ENCODE data around the gene IL17RB. TPM values are rescaled to one million over a fixed set of nuclear protein-coding genes. Genes with fewer than 3 reads are reported as not detected.

The IL17RB gene
- total RNA-seq, 4 donors from 2014 or later = 0.52 to 0.83 (median 0.63) TPM; not detected in 1

DNA sequence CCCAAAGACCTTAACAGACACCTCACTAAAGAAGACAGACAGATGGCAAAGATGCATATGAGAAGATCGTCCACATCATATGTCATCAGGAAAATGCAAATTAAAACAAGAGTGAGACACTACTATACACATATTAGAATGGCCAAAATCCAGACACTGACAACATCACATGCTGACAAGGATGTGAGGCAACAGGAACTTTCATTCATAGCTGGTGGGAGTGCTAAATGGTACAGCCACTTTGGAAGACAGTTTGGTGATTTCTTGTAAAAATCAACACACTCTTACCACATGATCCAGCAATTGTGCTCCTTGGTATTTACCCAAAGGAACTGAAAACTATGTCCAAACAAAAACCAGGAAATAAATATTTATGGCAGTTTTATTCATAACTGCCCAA lies 17.8 kb upstream of the IL17RB start:
- 91% methylated on average over 1 of the region's 1 CpG for WGBS
- no peaks in the 10 kb centered on the region for H3K4me1 ChIP-seq
- no peak overlapping the region for H3K27ac ChIP-seq (replicated peaks in 1 of 4)
- intact Hi-C loops (cut with DNase I) = no loop called here
- no peak overlapping the region for H3K4me3 ChIP-seq
- no peaks in the 10 kb centered on the region for H3K9me3 ChIP-seq
- H3K27me3 ChIP-seq = no peaks in the 10 kb centered on the region
- peaks cover 0 to under 1% (median 0%) of the 10 kb centered on the region in 4 donors for H3K36me3 ChIP-seq
- DNase-seq (ENCODE audit: extremely low spot score) = no peak
- no peak for TF ChIP-seq POLR2AphosphoS5 (IDR thresholded peaks at IDR 0.05)
- no peak for TF ChIP-seq POLR2A (IDR thresholded peaks at IDR 0.05; ENCODE audit: low read depth)
- TF ChIP-seq, protein P1, sequence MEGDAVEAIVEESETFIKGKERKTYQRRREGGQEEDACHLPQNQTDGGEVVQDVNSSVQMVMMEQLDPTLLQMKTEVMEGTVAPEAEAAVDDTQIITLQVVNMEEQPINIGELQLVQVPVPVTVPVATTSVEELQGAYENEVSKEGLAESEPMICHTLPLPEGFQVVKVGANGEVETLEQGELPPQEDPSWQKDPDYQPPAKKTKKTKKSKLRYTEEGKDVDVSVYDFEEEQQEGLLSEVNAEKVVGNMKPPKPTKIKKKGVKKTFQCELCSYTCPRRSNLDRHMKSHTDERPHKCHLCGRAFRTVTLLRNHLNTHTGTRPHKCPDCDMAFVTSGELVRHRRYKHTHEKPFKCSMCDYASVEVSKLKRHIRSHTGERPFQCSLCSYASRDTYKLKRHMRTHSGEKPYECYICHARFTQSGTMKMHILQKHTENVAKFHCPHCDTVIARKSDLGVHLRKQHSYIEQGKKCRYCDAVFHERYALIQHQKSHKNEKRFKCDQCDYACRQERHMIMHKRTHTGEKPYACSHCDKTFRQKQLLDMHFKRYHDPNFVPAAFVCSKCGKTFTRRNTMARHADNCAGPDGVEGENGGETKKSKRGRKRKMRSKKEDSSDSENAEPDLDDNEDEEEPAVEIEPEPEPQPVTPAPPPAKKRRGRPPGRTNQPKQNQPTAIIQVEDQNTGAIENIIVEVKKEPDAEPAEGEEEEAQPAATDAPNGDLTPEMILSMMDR (IDR thresholded peaks at IDR 0.05) = no peak

DNA sequence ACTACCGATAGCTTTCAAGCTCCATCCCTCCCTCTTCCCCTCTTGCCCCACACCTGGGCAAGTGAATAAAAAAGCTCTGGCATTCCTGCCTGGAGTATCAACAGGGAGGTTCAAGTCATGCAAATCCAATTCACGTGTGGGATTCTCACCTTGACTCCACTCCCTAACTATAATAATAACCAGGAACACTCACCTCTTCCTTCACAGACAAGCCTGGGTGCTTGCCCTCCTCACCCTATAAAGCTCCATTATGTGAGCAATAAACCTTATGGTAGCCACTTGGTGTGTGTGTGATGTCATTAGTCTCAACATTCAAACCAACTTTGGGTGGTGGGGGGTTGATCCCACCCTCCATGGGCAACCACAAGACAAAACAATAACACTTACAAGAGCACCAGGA lies 16.8 kb upstream of the IL17RB start:
- TF ChIP-seq POLR2AphosphoS5 (IDR thresholded peaks at IDR 0.05) = no peak
- TF ChIP-seq POLR2A (IDR thresholded peaks at IDR 0.05; ENCODE audit: low read depth) = no peak
- no peak for TF ChIP-seq EP300 (IDR thresholded peaks at IDR 0.05)
- TF ChIP-seq, protein P1 (IDR thresholded peaks at IDR 0.05) = no peak
- WGBS = 84% methylated on average over 2 of the region's 2 CpGs
- no peaks in the 10 kb centered on the region for H3K4me1 ChIP-seq
- no peak overlapping the region for H3K4me3 ChIP-seq
- no peak for DNase-seq (ENCODE audit: extremely low spot score)
- intact Hi-C loops (cut with DNase I) = no loop called here
- H3K9me3 ChIP-seq = no peaks in the 10 kb centered on the region
- H3K27ac ChIP-seq (replicated peaks in 1 of 4) = no peak overlapping the region
- H3K36me3 ChIP-seq = no peaks in the 10 kb centered on the region
- no peaks in the 10 kb centered on the region for H3K27me3 ChIP-seq

DNA sequence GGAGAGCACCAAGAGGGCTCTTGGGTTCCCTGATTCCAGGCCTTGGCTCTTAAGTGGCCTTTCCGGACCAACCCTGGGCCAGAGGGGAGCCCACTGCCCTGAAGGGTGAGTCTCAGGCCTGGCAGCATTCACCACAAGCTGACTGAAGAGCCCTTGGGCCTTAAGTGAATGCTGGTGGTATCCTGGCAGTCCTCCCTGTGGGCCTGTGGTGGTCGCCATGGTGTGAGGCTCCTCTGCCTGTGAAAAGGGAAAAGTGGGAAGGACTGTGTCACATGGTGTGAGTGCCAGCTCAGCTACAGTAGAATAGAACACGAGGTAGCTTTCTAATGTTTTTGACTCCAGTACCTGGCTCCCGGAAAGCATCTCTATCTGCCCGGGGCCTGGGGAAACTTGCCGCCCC lies 15.4 kb upstream of the IL17RB start:
- Histone ChIP-seq H3K27me3 (no peaks in the 10 kb centered on the region), H3K4me3 (no peak overlapping the region), H3K4me1 (no peaks in the 10 kb centered on the region), H3K36me3 (no peaks in the 10 kb centered on the region), H3K27ac (replicated peaks in 1 of 4) (no peak overlapping the region), H3K9me3 (no peaks in the 10 kb centered on the region)
- intact Hi-C loops (cut with DNase I) = no loop called here
- whole genome bisulfite sequencing = 94% methylated on average over 5 of the region's 6 CpGs
- DNase-seq (ENCODE audit: extremely low spot score) = no peak
- TF ChIP-seq POLR2A (IDR thresholded peaks at IDR 0.05; ENCODE audit: low read depth) = no peak
- TF ChIP-seq, protein P1 (IDR thresholded peaks at IDR 0.05) = no peak

DNA sequence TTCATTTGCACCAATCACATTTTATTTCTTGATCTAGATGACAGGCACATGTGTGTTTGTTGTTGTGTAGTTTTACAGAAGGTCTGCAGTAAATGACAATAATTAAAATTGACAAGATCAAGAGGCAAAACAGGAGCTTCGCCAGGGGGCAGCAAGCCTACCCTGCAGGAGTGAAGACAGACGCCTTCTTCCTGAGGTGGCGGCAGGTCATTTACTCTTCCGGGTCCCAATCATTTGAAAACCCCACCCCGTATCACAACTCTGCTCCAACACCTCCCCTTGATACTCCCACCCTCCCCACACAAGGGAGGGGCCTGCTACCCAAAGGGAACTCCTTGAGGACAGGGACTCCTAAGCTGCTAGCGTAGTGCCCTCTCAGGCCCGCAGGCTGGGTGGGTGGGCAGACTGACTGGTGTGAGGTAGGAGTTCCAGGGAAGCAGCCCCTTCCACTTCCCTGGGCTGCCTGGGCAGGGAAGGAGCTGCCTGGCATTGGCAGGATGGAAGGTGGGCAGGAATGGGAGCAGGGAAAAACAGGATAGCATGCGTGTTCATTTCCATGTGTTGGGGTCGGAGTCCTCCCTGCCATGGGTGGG lies 13.2 kb upstream of the IL17RB start:
- no peaks in the 10 kb centered on the region for H3K9me3 ChIP-seq
- H3K27me3 ChIP-seq = peaks cover 0 to under 1% (median 0%) of the 10 kb centered on the region in 4 donors
- no peak for DNase-seq (ENCODE audit: extremely low spot score)
- TF ChIP-seq POLR2AphosphoS5 (IDR thresholded peaks at IDR 0.05) = no peak
- TF ChIP-seq POLR2A (IDR thresholded peaks at IDR 0.05; ENCODE audit: low read depth) = no peak
- TF ChIP-seq, protein P1 (IDR thresholded peaks at IDR 0.05) = no peak
- no peak for TF ChIP-seq EP300 (IDR thresholded peaks at IDR 0.05)
- H3K4me3 ChIP-seq = no peak overlapping the region
- no peak overlapping the region for H3K27ac ChIP-seq (replicated peaks in 1 of 4)
- intact Hi-C loops (cut with DNase I) = no loop called here
- no peaks in the 10 kb centered on the region for H3K4me1 ChIP-seq
- no peaks in the 10 kb centered on the region for H3K36me3 ChIP-seq
- WGBS = 89% methylated on average over 9 of the region's 9 CpGs

DNA sequence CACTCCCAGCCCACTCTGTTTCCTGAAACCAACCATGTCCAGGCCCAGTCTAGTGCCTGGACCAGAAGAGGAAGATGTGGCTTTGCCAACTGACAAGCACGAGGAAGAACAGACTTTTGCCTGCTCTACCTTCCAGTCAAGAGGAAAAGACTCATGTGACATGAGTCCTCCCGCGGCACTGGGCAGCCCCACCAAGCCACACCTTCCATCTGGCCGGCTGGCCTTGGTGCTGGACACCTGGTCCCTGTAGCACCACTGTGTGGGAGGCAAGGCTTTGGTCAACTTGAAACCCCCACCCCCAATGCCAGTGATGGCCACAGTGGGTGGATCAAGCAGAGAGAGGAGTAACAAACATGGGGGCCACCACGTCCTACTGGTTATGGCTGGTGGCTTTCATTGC lies 12.7 kb upstream of the IL17RB start:
- intact Hi-C loops (cut with DNase I) = no loop called here
- no peak for DNase-seq (ENCODE audit: extremely low spot score)
- no peaks in the 10 kb centered on the region for H3K9me3 ChIP-seq
- peaks cover 0 to 4% (median 0%) of the 10 kb centered on the region in 4 donors for H3K27me3 ChIP-seq
- H3K4me3 ChIP-seq = no peak overlapping the region
- no peaks in the 10 kb centered on the region for H3K4me1 ChIP-seq
- H3K36me3 ChIP-seq = peaks cover 0 to 1% (median 0%) of the 10 kb centered on the region in 4 donors
- H3K27ac ChIP-seq (replicated peaks in 1 of 4) = no peak overlapping the region
- TF ChIP-seq, protein P1 (IDR thresholded peaks at IDR 0.05) = no peak
- no peak for TF ChIP-seq POLR2AphosphoS5 (IDR thresholded peaks at IDR 0.05)
- no peak for TF ChIP-seq EP300 (IDR thresholded peaks at IDR 0.05)
- no peak for TF ChIP-seq POLR2A (IDR thresholded peaks at IDR 0.05; ENCODE audit: low read depth)
- 67% methylated on average over 5 of the region's 5 CpGs for WGBS
